Measurements from ENCODE around the gene NXPE3.

NXPE3 gene

DNA sequence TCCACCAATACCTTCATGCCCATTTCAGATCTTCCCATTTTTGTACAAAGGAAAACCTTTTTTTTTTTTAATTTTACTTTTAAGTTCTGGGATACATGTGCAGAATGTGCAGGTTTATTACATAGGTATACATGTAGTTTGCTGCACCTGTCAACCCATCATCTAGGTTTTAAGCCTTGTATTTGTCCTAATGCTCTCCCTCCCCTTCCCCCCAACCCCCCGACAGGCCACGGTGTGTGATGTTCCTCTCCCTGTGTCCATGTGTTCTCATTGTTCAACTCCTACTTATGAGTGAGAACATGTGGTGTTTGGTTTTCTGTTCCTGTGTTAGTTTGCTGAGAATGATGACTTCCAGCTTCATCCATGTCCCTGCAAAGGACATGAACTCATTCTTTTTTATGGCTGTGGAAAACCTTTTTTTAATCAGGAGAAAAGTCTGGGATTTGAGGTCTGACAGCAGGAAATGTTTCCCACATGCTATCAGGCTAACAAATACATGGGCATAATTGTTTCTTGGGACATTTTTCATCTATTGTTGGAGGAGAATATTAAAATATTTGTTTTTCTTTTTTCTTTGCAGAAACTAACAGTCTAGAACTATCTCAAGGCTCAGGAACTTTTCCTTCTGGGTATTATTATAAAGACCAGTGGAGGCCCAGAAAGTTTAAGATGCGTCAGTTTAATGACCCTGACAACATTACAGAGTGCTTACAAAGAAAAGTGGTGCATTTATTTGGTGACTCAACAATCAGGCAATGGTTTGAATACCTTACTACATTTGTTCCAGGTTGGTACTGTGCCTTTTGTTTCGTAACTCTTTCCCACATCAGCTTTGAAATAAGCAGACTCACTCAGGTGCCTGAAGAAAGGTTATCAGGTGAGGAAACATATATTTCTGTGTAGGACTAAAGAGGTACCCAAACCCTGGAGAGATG lies 37.5 kb downstream of the NXPE3 start:
- H3K27ac ChIP-seq (ENCODE audit: low read depth, low read length, poor library complexity, severe bottlenecking): peak overlapping the region; percentile 56
- TF ChIP-seq, protein P1, sequence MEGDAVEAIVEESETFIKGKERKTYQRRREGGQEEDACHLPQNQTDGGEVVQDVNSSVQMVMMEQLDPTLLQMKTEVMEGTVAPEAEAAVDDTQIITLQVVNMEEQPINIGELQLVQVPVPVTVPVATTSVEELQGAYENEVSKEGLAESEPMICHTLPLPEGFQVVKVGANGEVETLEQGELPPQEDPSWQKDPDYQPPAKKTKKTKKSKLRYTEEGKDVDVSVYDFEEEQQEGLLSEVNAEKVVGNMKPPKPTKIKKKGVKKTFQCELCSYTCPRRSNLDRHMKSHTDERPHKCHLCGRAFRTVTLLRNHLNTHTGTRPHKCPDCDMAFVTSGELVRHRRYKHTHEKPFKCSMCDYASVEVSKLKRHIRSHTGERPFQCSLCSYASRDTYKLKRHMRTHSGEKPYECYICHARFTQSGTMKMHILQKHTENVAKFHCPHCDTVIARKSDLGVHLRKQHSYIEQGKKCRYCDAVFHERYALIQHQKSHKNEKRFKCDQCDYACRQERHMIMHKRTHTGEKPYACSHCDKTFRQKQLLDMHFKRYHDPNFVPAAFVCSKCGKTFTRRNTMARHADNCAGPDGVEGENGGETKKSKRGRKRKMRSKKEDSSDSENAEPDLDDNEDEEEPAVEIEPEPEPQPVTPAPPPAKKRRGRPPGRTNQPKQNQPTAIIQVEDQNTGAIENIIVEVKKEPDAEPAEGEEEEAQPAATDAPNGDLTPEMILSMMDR (IDR thresholded peaks at IDR 0.05; ENCODE audit: low read length): no peak
- no peak for TF ChIP-seq EZH2 (IDR thresholded peaks at IDR 0.05; ENCODE audit: borderline replicate concordance, low read length)

DNA sequence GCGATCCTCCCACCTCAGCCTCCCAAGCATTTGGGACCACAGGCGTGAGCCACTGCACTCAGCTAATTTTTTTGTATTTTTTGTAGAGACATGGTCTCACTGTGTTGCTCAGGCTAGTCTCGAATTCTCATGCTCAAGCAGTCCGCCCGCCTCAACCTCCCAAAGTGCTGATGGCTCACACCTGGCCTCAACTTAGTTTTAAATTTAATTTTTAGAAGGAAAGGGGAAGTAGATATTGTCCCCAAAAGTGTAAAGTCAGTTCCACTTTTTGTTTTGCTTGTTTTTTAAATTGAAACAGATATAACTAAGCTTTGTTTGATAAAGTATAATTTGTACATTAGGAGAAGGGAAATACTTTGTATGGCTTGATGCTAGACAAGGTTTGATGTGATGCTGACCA lies 39.0 kb downstream of the NXPE3 start:
- H3K4me1 ChIP-seq (ENCODE audit: insufficient read depth, low read length, severe bottlenecking): peaks cover 36% of the 10 kb centered on the region
- H3K4me2 ChIP-seq (ENCODE audit: low read length): no peak overlapping the region
- no peak overlapping the region for H3K9ac ChIP-seq (ENCODE audit: low read length)
- no peaks in the 10 kb centered on the region for H3K79me2 ChIP-seq (ENCODE audit: insufficient read depth, low read length)
- peaks cover 27% of the 10 kb centered on the region; the same call in 1 of the 2 replicates for H3K36me3 ChIP-seq (ENCODE audit: insufficient read depth, low read length)
- H3K27ac ChIP-seq (ENCODE audit: low read depth, low read length, poor library complexity, severe bottlenecking): peak overlapping the region; percentile 56
- H2AFZ ChIP-seq (ENCODE audit: low read length): no peak overlapping the region
- no peak overlapping the region for H3K4me3 ChIP-seq (ENCODE audit: low read depth, low read length, poor library complexity, severe bottlenecking)
- no peaks in the 10 kb centered on the region for H4K20me1 ChIP-seq (ENCODE audit: insufficient read depth, low read length)
- no peaks in the 10 kb centered on the region for H3F3A ChIP-seq (ENCODE audit: insufficient read depth, low read length)
- no peaks in the 10 kb centered on the region for H3K9me3 ChIP-seq (ENCODE audit: low read length)
- TF ChIP-seq, protein P1 (IDR thresholded peaks at IDR 0.05; ENCODE audit: low read length): no peak
- no peak for TF ChIP-seq EZH2 (IDR thresholded peaks at IDR 0.05; ENCODE audit: borderline replicate concordance, low read length)
- no peaks in the 10 kb centered on the region for H3K9me2 ChIP-seq (ENCODE audit: low read depth, low read length)
- H3K27me3 ChIP-seq (ENCODE audit: insufficient read depth, low read length): no peaks in the 10 kb centered on the region

More for the DNA sequence above, 37.5 kb downstream of the NXPE3 start:
- H3K9ac ChIP-seq (ENCODE audit: low read length): no peak overlapping the region
- no peaks in the 10 kb centered on the region for H3K9me3 ChIP-seq (ENCODE audit: low read length)
- H3K79me2 ChIP-seq (ENCODE audit: insufficient read depth, low read length): no peaks in the 10 kb centered on the region
- no peak overlapping the region for H2AFZ ChIP-seq (ENCODE audit: low read length)
- peaks cover 36% of the 10 kb centered on the region for H3K4me1 ChIP-seq (ENCODE audit: insufficient read depth, low read length, severe bottlenecking)
- H3K27me3 ChIP-seq (ENCODE audit: insufficient read depth, low read length): no peaks in the 10 kb centered on the region
- H4K20me1 ChIP-seq (ENCODE audit: insufficient read depth, low read length): no peaks in the 10 kb centered on the region
- H3K4me3 ChIP-seq (ENCODE audit: low read depth, low read length, poor library complexity, severe bottlenecking): no peak overlapping the region
- H3K9me2 ChIP-seq (ENCODE audit: low read depth, low read length): no peaks in the 10 kb centered on the region
- no peaks in the 10 kb centered on the region for H3F3A ChIP-seq (ENCODE audit: insufficient read depth, low read length)
- H3K4me2 ChIP-seq (ENCODE audit: low read length): no peak overlapping the region
- peaks cover 22% of the 10 kb centered on the region; the same call in 1 of the 2 replicates for H3K36me3 ChIP-seq (ENCODE audit: insufficient read depth, low read length)

DNA sequence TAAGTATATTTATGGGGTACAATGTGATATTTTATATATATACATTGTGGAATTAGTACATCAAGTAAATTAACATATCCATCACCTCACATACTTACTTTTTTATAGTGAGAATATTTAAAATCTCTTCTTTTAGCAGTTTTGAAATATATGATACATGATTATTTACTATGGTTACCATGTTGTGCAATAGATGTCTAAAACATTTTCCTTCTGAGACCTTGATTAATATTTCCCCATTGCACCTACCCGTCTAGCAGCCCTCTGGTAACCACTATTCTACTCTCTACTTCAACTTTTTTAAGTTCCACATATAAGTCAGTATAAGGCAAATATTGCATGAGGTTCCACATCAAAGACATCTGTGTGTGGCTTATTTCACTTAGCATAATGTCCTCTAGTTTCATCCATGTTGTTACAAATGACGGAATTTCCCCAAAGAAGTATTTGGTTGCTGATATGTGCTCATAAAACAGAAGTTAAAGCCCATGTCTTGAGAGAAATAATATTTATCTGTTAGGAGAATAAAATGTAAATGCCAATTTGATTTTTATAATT lies 40.7 kb downstream of the NXPE3 start:
- H3K36me3 ChIP-seq (ENCODE audit: insufficient read depth, low read length): peaks cover 27% of the 10 kb centered on the region; the same call in 1 of the 2 replicates
- no peak overlapping the region for H3K4me2 ChIP-seq (ENCODE audit: low read length)

More for the DNA sequence above, 40.7 kb downstream of the NXPE3 start:
- Histone ChIP-seq H3K27me3 (ENCODE audit: insufficient read depth, low read length) (no peaks in the 10 kb centered on the region), H3F3A (ENCODE audit: insufficient read depth, low read length) (no peaks in the 10 kb centered on the region), H3K9ac (ENCODE audit: low read length) (no peak overlapping the region), H3K4me3 (ENCODE audit: low read depth, low read length, poor library complexity, severe bottlenecking) (no peak overlapping the region), H3K9me2 (ENCODE audit: low read depth, low read length) (no peaks in the 10 kb centered on the region), H3K9me3 (ENCODE audit: low read length) (no peaks in the 10 kb centered on the region), H4K20me1 (ENCODE audit: insufficient read depth, low read length) (no peaks in the 10 kb centered on the region), H3K4me1 (ENCODE audit: insufficient read depth, low read length, severe bottlenecking) (peaks cover 24% of the 10 kb centered on the region), H2AFZ (ENCODE audit: low read length) (no peak overlapping the region), H3K79me2 (ENCODE audit: insufficient read depth, low read length) (no peaks in the 10 kb centered on the region), H3K27ac (ENCODE audit: low read depth, low read length, poor library complexity, severe bottlenecking) (no peak overlapping the region)
- TF ChIP-seq, protein P1 (IDR thresholded peaks at IDR 0.05; ENCODE audit: low read length): no peak

Measured in OCI-LY1 (cell line).